Prostate gland (tissue), 2 donors: ENCODE results near the gene P2RY12. TPM values are rescaled to one million over a fixed set of nuclear protein-coding genes. Genes with fewer than 3 reads are reported as not detected.

ENCODE experiments used
- DNase-seq: peaks from one replicate; pipeline ENCODE4 v3.0.0-alpha.2; 2019; ENCODE audit warnings: low spot score
- H3K27ac ChIP-seq, 2 donors: fragments of 200-600 bp; sonication (generic); 2 replicates each; pipeline ENCODE4 v1.5.1; 2017 to 2019
- H3K27me3 ChIP-seq: fragments of 200-600 bp; sonication (generic); replicated peaks from 2 replicates; pipeline ENCODE4 v1.5.1; 2019; ENCODE audit not compliant: insufficient read depth
- H3K36me3 ChIP-seq, 2 donors: fragments of 200-600 bp; sonication (generic); 1 replicate in 1 of 2; 2 replicates in 1 of 2; pipeline versions ENCODE4 v1.5.1 to v1.8.1; 2017 to 2019
- H3K4me1 ChIP-seq: fragments of 200-600 bp; sonication (generic); replicated peaks from 2 replicates; pipeline ENCODE4 v1.5.1; 2019
- H3K4me3 ChIP-seq, 2 donors: fragments of 200-600 bp; sonication (generic); 2 replicates each; pipeline ENCODE4 v1.5.1; 2017 to 2019
- H3K9me3 ChIP-seq: fragments of 200-600 bp; sonication (generic); 2 replicates; pipeline ENCODE4 v1.5.1; 2017
- CTCF ChIP-seq, 4 experiments: fragments of 200-600 bp in 2 of 4; fragments of 450-650 bp in 2 of 4; sonication (generic) in 2 of 4; IDR thresholded peaks; 1 replicate in 3 of 4; 2 replicates in 1 of 4; pipeline ENCODE4 v1.5.1; 2016 to 2019; ENCODE audit warnings: antibody characterized with exemption in 4 of 4, mild to moderate bottlenecking in 2 of 4, moderate library complexity in 2 of 4
- POLR2A ChIP-seq: fragments of 450-650 bp; IDR thresholded peaks from one replicate; pipeline ENCODE4 v1.6.1; 2016; ENCODE audit warnings: antibody characterized with exemption, mild to moderate bottlenecking
- POLR2AphosphoS5 ChIP-seq: sonication (generic); formaldehyde crosslinking; IDR thresholded peaks from one replicate; pipeline ENCODE4 v1.6.1; 2017; ENCODE audit warnings: antibody characterized with exemption
- WGBS: methylation state at CpG from one replicate; pipeline ENCODE4 v1.1.5; 2018; 5-methylcytosine and 5-hydroxymethylcytosine counted together
- intact Hi-C: fragments of 100-400 bp; cut with DNase I; formaldehyde crosslinking; loops from one replicate; pipeline ENCODE4 v1.14.2; 2022
- total RNA-seq, 2 donors: library from RNA; depleted of rRNA; stranded (reverse); fragments of >200 nt; gene quantifications; one replicate each; pipeline ENCODE4 v1.1.0, GENCODE V29; 2016

P2RY12 gene
- total RNA-seq, 2 donors from 2014 or later = 0.97 to 5.0 TPM

GRCh38 chr3:151404316-151404715, 19.8 kb upstream of the P2RY12 start:
- H3K27ac ChIP-seq = no peak overlapping the region
- H3K27me3 ChIP-seq = no peaks in the 10 kb centered on the region
- TF ChIP-seq POLR2AphosphoS5 = no peak
- no peak for TF ChIP-seq CTCF (IDR thresholded peaks at IDR 0.05)
- no peak for TF ChIP-seq POLR2A

GRCh38 chr3:151403246-151403645, 18.7 kb upstream of the P2RY12 start:
- Histone ChIP-seq H3K36me3 (no peaks in the 10 kb centered on the region), H3K4me3 (no peak overlapping the region), H3K4me1 (no peaks in the 10 kb centered on the region), H3K27ac (no peak overlapping the region), H3K9me3 (no peaks in the 10 kb centered on the region), H3K27me3 (no peaks in the 10 kb centered on the region)
- intact Hi-C loops = no loop called here
- no peak for DNase-seq
- 90% methylated on average over 2 of the region's 2 CpGs for WGBS
- TF ChIP-seq POLR2A (no peak), POLR2AphosphoS5 (no peak), CTCF (IDR thresholded peaks at IDR 0.05) (no peak)

More at GRCh38 chr3:151404316-151404715, 19.8 kb upstream of the P2RY12 start:
- Histone ChIP-seq H3K4me3 (no peak overlapping the region), H3K36me3 (no peaks in the 10 kb centered on the region), H3K4me1 (no peaks in the 10 kb centered on the region), H3K9me3 (no peaks in the 10 kb centered on the region)
- intact Hi-C loops = no loop called here
- no peak for DNase-seq
- 24% methylated on average over 1 of the region's 1 CpG for WGBS

- Histone ChIP-seq H3K9me3 (no peaks in the 10 kb centered on the region), H3K36me3 (no peaks in the 10 kb centered on the region), H3K4me3 (no peak overlapping the region), H3K27ac (no peak overlapping the region), H3K4me1 (no peaks in the 10 kb centered on the region), H3K27me3 (no peaks in the 10 kb centered on the region)
- DNase-seq = no peak
- WGBS = 66% methylated on average over 3 of the region's 3 CpGs
- TF ChIP-seq CTCF (IDR thresholded peaks at IDR 0.05) = no peak
- TF ChIP-seq POLR2AphosphoS5 = no peak
- no peak for TF ChIP-seq POLR2A
- intact Hi-C loops = no loop called here
Measured at GRCh38 chr3:151402349-151402748, 17.8 kb upstream of the P2RY12 start.

GRCh38 chr3:151400341-151400740, 15.8 kb upstream of the P2RY12 start:
- intact Hi-C loops = no loop called here
- no peaks in the 10 kb centered on the region for H3K9me3 ChIP-seq

More at GRCh38 chr3:151400341-151400740, 15.8 kb upstream of the P2RY12 start:
- 84% methylated on average over 4 of the region's 4 CpGs for WGBS
- H3K27me3 ChIP-seq = no peaks in the 10 kb centered on the region
- H3K4me1 ChIP-seq = no peaks in the 10 kb centered on the region
- TF ChIP-seq POLR2A = no peak
- no peak for TF ChIP-seq CTCF (IDR thresholded peaks at IDR 0.05)
- DNase-seq = no peak
- H3K4me3 ChIP-seq = no peak overlapping the region
- H3K27ac ChIP-seq = no peak overlapping the region
- H3K36me3 ChIP-seq = no peaks in the 10 kb centered on the region
